ENCODE data around the gene PPP1R27. TPM values are rescaled to one million over a fixed set of nuclear protein-coding genes. Genes with fewer than 3 reads are reported as not detected.

The PPP1R27 gene
- total and polyA plus RNA-seq, 9 donors, result 14.6 to 57.4 (median 31.1) TPM

- Histone ChIP-seq H3K36me3 (ENCODE audit: control insufficient read depth, insufficient read depth, low read length) (no peaks in the 10 kb centered on the region), H3K27me3 (ENCODE audit: control insufficient read depth, insufficient read depth, low read length) (peaks cover 90% of the 10 kb centered on the region), H3K4me1 (ENCODE audit: control insufficient read depth, insufficient read depth, low read length) (peaks cover 9% of the 10 kb centered on the region), H3K27ac (ENCODE audit: low read length) (no peak overlapping the region), H3K9me3 (replicated peaks; ENCODE audit: control insufficient read depth, low read depth, low read length) (no peaks in the 10 kb centered on the region), H3K4me3 (ENCODE audit: low read length) (no peak overlapping the region)
- no peak for DNase-seq
- 5% methylated on average over 65 of the region's 65 CpGs for WGBS (ENCODE audit: insufficient coverage)
These were observed 30.1 kb downstream of the PPP1R27 start for GRCh38 chr17:81804559-81805399.

GRCh38 chr17:81803728-81804558, 30.9 kb downstream of the PPP1R27 start, which contains the start of gene GCGR:
Gene GCGR, plus strand, starts transcription at chr17:81804150. Its CDS starts 4,869 bp downstream, at chr17:81809019.
- Histone ChIP-seq H3K36me3 (ENCODE audit: control insufficient read depth, insufficient read depth, low read length) (no peaks in the 10 kb centered on the region), H3K4me1 (ENCODE audit: control insufficient read depth, insufficient read depth, low read length) (peaks cover 9% of the 10 kb centered on the region), H3K4me3 (ENCODE audit: low read length) (no peak within 1 kb of the TSS), H3K27me3 (ENCODE audit: control insufficient read depth, insufficient read depth, low read length) (peaks cover 89% of the 10 kb centered on the region), H3K27ac (ENCODE audit: low read length) (no peak within 1 kb of the TSS), H3K9me3 (replicated peaks; ENCODE audit: control insufficient read depth, low read depth, low read length) (no peaks in the 10 kb centered on the region)
- DNase-seq, result no peak
- WGBS (ENCODE audit: insufficient coverage), result under 1% methylated on average over 93 of the region's 110 CpGs

- H3K27me3 ChIP-seq (ENCODE audit: control insufficient read depth, insufficient read depth, low read length), result peaks cover 82% of the 10 kb centered on the region
- no peaks in the 10 kb centered on the region for H3K36me3 ChIP-seq (ENCODE audit: control insufficient read depth, insufficient read depth, low read length)
- DNase-seq, result no peak
- WGBS (ENCODE audit: insufficient coverage), result 27% methylated on average over 17 of the region's 26 CpGs
- no peak overlapping the region for H3K4me3 ChIP-seq (ENCODE audit: low read length)
- H3K9me3 ChIP-seq (replicated peaks; ENCODE audit: control insufficient read depth, low read depth, low read length), result no peaks in the 10 kb centered on the region
- no peak overlapping the region for H3K27ac ChIP-seq (ENCODE audit: low read length)
- peaks cover 9% of the 10 kb centered on the region for H3K4me1 ChIP-seq (ENCODE audit: control insufficient read depth, insufficient read depth, low read length)
These were observed 31.8 kb downstream of the PPP1R27 start for GRCh38 chr17:81802856-81803643.

- Histone ChIP-seq H3K27ac (ENCODE audit: low read length) (no peak overlapping the region), H3K9me3 (replicated peaks; ENCODE audit: control insufficient read depth, low read depth, low read length) (no peaks in the 10 kb centered on the region), H3K27me3 (ENCODE audit: control insufficient read depth, insufficient read depth, low read length) (peaks cover 74% of the 10 kb centered on the region), H3K36me3 (ENCODE audit: control insufficient read depth, insufficient read depth, low read length) (no peaks in the 10 kb centered on the region), H3K4me1 (ENCODE audit: control insufficient read depth, insufficient read depth, low read length) (peaks cover 9% of the 10 kb centered on the region), H3K4me3 (ENCODE audit: low read length) (no peak overlapping the region)
- whole genome bisulfite sequencing (ENCODE audit: insufficient coverage), result 83% methylated on average over 4 of the region's 9 CpGs
- no peak for DNase-seq
These were observed 32.6 kb downstream of the PPP1R27 start for GRCh38 chr17:81802048-81802758.

- peaks cover 9% of the 10 kb centered on the region for H3K4me1 ChIP-seq (ENCODE audit: control insufficient read depth, insufficient read depth, low read length)
- WGBS (ENCODE audit: insufficient coverage), result 82% methylated on average over 9 of the region's 9 CpGs
These were observed 33.5 kb downstream of the PPP1R27 start for GRCh38 chr17:81801327-81801726.

GRCh38 chr17:81794509-81794908, 40.3 kb downstream of the PPP1R27 start:
- Histone ChIP-seq H3K27ac (ENCODE audit: low read length) (no peak overlapping the region), H3K4me1 (ENCODE audit: control insufficient read depth, insufficient read depth, low read length) (no peaks in the 10 kb centered on the region)

More at GRCh38 chr17:81801327-81801726, 33.5 kb downstream of the PPP1R27 start:
- peaks cover 65% of the 10 kb centered on the region for H3K27me3 ChIP-seq (ENCODE audit: control insufficient read depth, insufficient read depth, low read length)
- no peak overlapping the region for H3K27ac ChIP-seq (ENCODE audit: low read length)
- no peak overlapping the region for H3K4me3 ChIP-seq (ENCODE audit: low read length)
- H3K36me3 ChIP-seq (ENCODE audit: control insufficient read depth, insufficient read depth, low read length), result no peaks in the 10 kb centered on the region
- DNase-seq, result no peak
- H3K9me3 ChIP-seq (replicated peaks; ENCODE audit: control insufficient read depth, low read depth, low read length), result no peaks in the 10 kb centered on the region

GRCh38 chr17:81794074-81794476, 40.8 kb downstream of the PPP1R27 start:
- peaks cover 6% of the 10 kb centered on the region for H3K27me3 ChIP-seq (ENCODE audit: control insufficient read depth, insufficient read depth, low read length)
- H3K27ac ChIP-seq (ENCODE audit: low read length), result no peak overlapping the region
- no peaks in the 10 kb centered on the region for H3K4me1 ChIP-seq (ENCODE audit: control insufficient read depth, insufficient read depth, low read length)
- H3K4me3 ChIP-seq (ENCODE audit: low read length), result no peak overlapping the region
- H3K36me3 ChIP-seq (ENCODE audit: control insufficient read depth, insufficient read depth, low read length), result no peaks in the 10 kb centered on the region
- WGBS (ENCODE audit: insufficient coverage), result no CpG with 5 or more reads among the region's 3 CpGs
- DNase-seq, result no peak
- no peaks in the 10 kb centered on the region for H3K9me3 ChIP-seq (replicated peaks; ENCODE audit: control insufficient read depth, low read depth, low read length)

More at GRCh38 chr17:81794509-81794908, 40.3 kb downstream of the PPP1R27 start:
- no peak overlapping the region for H3K4me3 ChIP-seq (ENCODE audit: low read length)
- no peak for DNase-seq
- no peaks in the 10 kb centered on the region for H3K9me3 ChIP-seq (replicated peaks; ENCODE audit: control insufficient read depth, low read depth, low read length)
- peaks cover 9% of the 10 kb centered on the region for H3K27me3 ChIP-seq (ENCODE audit: control insufficient read depth, insufficient read depth, low read length)
- no peaks in the 10 kb centered on the region for H3K36me3 ChIP-seq (ENCODE audit: control insufficient read depth, insufficient read depth, low read length)
- 21% methylated on average over 8 of the region's 8 CpGs for WGBS (ENCODE audit: insufficient coverage)

- no peaks in the 10 kb centered on the region for H3K4me1 ChIP-seq (ENCODE audit: control insufficient read depth, insufficient read depth, low read length)
- H3K27me3 ChIP-seq (ENCODE audit: control insufficient read depth, insufficient read depth, low read length), result peaks cover 6% of the 10 kb centered on the region
- DNase-seq, result no peak
- no peak overlapping the region for H3K4me3 ChIP-seq (ENCODE audit: low read length)
- H3K9me3 ChIP-seq (replicated peaks; ENCODE audit: control insufficient read depth, low read depth, low read length), result no peaks in the 10 kb centered on the region
- no peak overlapping the region for H3K27ac ChIP-seq (ENCODE audit: low read length)
- no peaks in the 10 kb centered on the region for H3K36me3 ChIP-seq (ENCODE audit: control insufficient read depth, insufficient read depth, low read length)
- 85% methylated on average over 5 of the region's 8 CpGs for WGBS (ENCODE audit: insufficient coverage)
These were observed 41.9 kb downstream of the PPP1R27 start for GRCh38 chr17:81792675-81793615.
